ENCODE measurements around the gene SDK1. TPM values are rescaled to one million over a fixed set of nuclear protein-coding genes. Genes with fewer than 3 reads are reported as not detected.

Gene SDK1
- total RNA-seq, 1 donor: 0.27 TPM

DNA sequence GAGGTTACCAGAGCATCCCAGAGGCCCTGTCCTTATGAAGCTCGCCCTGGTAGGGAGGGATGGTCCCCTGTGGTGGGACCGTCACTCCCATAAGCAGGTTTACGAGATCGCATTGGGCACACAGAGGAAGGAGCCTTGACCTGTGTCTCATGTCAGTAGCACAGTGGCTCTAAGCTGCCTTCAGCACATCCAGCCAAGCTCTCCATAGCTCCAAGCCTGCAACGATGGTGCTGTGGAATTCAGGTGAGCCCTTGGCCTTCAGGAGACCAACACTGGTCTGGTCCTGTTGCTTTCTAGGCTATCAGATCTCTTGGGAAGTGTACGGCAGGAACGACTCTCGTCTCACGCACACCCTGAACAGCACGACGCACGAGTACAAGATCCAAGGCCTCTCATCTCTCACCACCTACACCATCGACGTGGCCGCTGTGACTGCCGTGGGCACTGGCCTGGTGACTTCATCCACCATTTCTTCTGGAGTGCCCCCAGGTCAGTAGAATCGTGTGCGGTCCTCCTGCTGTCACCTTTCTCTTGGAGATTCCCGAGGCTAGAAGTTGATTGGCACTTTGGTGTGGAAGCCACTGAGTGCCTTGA lies 775.7 kb downstream of the SDK1 start:
- TF ChIP-seq, protein P1, sequence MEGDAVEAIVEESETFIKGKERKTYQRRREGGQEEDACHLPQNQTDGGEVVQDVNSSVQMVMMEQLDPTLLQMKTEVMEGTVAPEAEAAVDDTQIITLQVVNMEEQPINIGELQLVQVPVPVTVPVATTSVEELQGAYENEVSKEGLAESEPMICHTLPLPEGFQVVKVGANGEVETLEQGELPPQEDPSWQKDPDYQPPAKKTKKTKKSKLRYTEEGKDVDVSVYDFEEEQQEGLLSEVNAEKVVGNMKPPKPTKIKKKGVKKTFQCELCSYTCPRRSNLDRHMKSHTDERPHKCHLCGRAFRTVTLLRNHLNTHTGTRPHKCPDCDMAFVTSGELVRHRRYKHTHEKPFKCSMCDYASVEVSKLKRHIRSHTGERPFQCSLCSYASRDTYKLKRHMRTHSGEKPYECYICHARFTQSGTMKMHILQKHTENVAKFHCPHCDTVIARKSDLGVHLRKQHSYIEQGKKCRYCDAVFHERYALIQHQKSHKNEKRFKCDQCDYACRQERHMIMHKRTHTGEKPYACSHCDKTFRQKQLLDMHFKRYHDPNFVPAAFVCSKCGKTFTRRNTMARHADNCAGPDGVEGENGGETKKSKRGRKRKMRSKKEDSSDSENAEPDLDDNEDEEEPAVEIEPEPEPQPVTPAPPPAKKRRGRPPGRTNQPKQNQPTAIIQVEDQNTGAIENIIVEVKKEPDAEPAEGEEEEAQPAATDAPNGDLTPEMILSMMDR (IDR thresholded peaks at IDR 0.05; ENCODE audit: insufficient read depth, low read length): no peak
- no peak overlapping the region for H3K4me3 ChIP-seq (ENCODE audit: low read depth, low read length)
- no peak for DNase-seq (ENCODE audit: low read depth)

DNA sequence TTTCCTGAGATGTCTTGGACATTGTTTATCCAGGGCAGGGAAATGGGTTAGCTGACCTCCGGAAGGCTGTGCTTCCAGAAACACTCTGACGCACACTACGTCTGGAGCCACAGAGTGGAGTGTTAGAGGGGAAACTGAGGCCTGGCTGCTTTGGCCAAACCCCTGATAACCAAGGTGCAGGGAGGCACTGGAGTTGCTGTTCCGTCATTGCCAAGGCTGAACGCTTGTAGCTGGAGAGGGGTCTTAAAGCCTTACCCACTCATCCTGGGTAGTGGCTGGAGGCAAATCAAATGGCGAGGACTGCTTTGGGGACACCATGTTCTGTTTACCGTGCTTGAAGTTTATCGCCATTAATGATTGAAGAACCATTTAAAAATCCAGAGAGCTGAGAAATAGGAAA lies 776.9 kb downstream of the SDK1 start:
- no peak overlapping the region for H3K4me3 ChIP-seq (ENCODE audit: low read depth, low read length)
- DNase-seq (ENCODE audit: low read depth): no peak
- TF ChIP-seq, protein P1 (IDR thresholded peaks at IDR 0.05; ENCODE audit: insufficient read depth, low read length): no peak

DNA sequence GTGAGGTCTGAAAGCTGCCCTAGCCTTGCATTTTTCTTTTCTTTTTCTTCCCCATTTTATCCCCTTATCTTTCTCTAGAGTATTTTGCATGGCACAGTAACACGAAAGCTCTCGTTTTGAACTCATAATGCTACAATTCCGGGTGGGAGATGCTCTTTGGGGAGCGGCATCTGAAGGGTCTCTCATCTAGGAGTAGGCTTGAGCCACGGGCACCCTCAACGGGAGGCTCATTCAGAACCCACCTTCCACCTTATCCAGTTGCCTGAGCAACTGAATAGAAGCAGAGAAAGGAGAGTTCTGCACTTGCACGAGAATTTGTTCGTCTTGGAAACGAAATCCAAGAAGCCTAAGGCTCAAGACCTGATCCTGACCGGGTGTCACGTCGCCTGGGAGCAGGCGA lies 777.5 kb downstream of the SDK1 start:
- TF ChIP-seq, protein P1 (IDR thresholded peaks at IDR 0.05; ENCODE audit: insufficient read depth, low read length): no peak
- no peak overlapping the region for H3K4me3 ChIP-seq (ENCODE audit: low read depth, low read length)
- no peak for DNase-seq (ENCODE audit: low read depth)

DNA sequence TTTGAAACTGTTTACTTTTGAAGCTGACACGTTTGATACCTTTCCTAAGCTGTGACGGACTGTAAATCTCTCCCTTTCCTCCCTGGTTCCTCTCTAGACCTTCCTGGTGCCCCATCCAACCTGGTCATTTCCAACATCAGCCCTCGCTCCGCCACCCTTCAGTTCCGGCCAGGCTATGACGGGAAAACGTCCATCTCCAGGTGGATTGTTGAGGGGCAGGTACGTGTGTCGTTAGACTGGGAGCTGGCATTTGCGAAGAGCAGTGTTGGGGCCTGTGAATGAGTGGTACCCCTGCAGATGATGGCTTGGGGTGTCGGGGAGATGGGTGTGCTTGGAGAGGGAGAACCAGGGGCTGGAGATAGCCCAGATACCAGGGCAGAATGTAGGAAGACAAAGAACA lies 778.3 kb downstream of the SDK1 start:
- TF ChIP-seq, protein P1 (IDR thresholded peaks at IDR 0.05; ENCODE audit: insufficient read depth, low read length): no peak
- no peak for DNase-seq (ENCODE audit: low read depth)
- H3K4me3 ChIP-seq (ENCODE audit: low read depth, low read length): no peak overlapping the region

DNA sequence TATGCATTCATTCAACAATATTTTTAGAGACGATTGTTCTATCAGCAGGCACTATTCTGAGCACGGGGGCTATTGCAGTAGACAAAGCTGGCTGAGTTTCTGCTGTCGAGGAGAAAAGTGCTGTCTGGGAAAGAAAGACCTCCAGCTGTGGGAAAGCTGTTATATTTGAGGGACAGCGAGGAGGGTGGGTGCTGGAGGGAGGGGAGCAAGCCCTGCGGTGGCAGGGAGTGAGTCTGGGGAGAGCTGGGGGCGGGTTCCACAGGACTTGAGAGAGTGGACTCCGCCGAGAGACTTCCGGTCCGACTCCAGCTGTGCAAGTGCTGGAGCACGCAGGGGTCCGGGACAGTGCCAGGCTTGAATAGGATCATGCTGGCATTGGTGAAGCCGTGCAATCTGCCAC lies 778.9 kb downstream of the SDK1 start:
- H3K4me3 ChIP-seq (ENCODE audit: low read depth, low read length): no peak overlapping the region
- DNase-seq (ENCODE audit: low read depth): no peak
- TF ChIP-seq, protein P1 (IDR thresholded peaks at IDR 0.05; ENCODE audit: insufficient read depth, low read length): no peak

DNA sequence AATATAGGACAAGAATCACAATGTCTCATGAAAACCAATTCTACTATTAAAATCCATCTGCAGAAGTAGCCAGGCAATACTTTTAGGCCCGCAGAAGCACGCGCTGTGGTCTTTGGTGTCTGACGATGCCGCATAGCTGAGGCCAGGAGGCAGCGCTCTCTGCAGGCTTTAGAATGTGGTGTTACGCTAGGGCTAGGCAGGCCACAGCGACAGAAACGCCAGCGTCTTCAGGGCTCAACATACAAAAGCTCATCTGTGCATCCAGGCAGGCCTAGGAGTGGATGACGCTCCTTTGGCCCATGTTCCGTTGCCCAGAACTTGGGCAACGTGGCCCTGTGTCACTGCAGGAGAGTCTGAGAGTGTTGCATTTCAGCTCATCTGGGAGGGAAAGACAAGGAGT lies 779.9 kb downstream of the SDK1 start:
- TF ChIP-seq, protein P1 (IDR thresholded peaks at IDR 0.05; ENCODE audit: insufficient read depth, low read length): no peak
- H3K4me3 ChIP-seq (ENCODE audit: low read depth, low read length): no peak overlapping the region
- no peak for DNase-seq (ENCODE audit: low read depth)

DNA sequence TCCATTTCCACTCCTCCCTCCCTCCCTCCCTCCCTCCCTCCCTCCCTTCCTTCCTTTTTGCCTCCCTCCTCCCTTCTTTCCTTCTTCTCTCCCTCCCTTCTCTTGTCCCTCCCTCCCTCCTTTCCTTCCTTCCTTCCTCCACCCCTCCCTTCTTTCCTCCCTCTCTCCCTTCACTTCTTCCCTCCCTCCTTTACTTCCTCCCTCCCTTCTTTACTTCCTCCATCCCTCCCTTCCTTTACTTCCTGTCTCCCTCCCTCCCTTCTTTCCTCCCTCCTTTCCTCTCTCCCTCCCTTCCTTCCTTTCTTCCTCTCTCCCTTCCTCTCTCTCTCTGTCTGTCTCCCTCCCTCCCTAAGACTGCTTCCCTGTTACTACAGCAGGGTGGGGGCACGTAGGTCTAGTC lies 782.5 kb downstream of the SDK1 start:
- TF ChIP-seq, protein P1 (IDR thresholded peaks at IDR 0.05; ENCODE audit: insufficient read depth, low read length): no peak
- DNase-seq (ENCODE audit: low read depth): no peak

More for the DNA sequence above, 782.5 kb downstream of the SDK1 start:
- no peak overlapping the region for H3K4me3 ChIP-seq (ENCODE audit: low read depth, low read length)

Measured in fibroblast of the aortic adventitia (primary cell).